Glutamatergic neuron (in vitro differentiated cells): Measurements from ENCODE around the gene RNF26. TPM values are rescaled to one million over a fixed set of nuclear protein-coding genes. Genes with fewer than 3 reads are reported as not detected.
A peak's percentile ranks its signal among the peaks of the same experiment; 100 is the strongest.

Source experiments
- DNase-seq: peaks from one replicate; pipeline ENCODE4 v3.0.0; 2022
- H3K27ac Mint-ChIP-seq: one replicate; pipeline ENCODE4 v1.8.0; 2020; ENCODE audit warnings: mild to moderate bottlenecking, mixed read lengths, inconsistent platforms; ENCODE audit not compliant: unreplicated experiment
- H3K27me3 Mint-ChIP-seq: one replicate; pipeline ENCODE4 v1.8.0; 2020; ENCODE audit warnings: mild to moderate bottlenecking, moderate library complexity, mixed read lengths, inconsistent platforms; ENCODE audit not compliant: unreplicated experiment
- H3K36me3 Mint-ChIP-seq: one replicate; pipeline ENCODE4 v1.8.0; 2020; ENCODE audit warnings: mild to moderate bottlenecking, mixed read lengths, inconsistent platforms; ENCODE audit not compliant: unreplicated experiment
- H3K4me1 Mint-ChIP-seq: one replicate; pipeline ENCODE4 v1.8.0; 2020; ENCODE audit warnings: mild to moderate bottlenecking, low read depth, mixed read lengths, inconsistent platforms; ENCODE audit not compliant: unreplicated experiment
- H3K4me3 Mint-ChIP-seq: one replicate; pipeline ENCODE4 v1.8.0; 2020; ENCODE audit warnings: mild to moderate bottlenecking, mixed read lengths, inconsistent platforms; ENCODE audit not compliant: unreplicated experiment
- H3K9me3 Mint-ChIP-seq: one replicate; pipeline ENCODE4 v1.8.0; 2020; ENCODE audit warnings: mild to moderate bottlenecking, moderate library complexity, mixed read lengths, inconsistent platforms; ENCODE audit not compliant: unreplicated experiment
- CTCF ChIP-seq: fragments of 200-600 bp; sonication (generic); IDR thresholded peaks from one replicate; pipeline ENCODE4 v1.5.0; 2021; ENCODE audit not compliant: partially characterized antibody, unreplicated experiment
- total RNA-seq: library from RNA; stranded (reverse); fragmentation: NEBNext Ultra II Directional; extraction: Animal tissue kit (Norgen Biotek cat#: 25700); gene quantifications from one replicate; pipeline ENCODE4 v1.2.1, GENCODE V29; 2021; ENCODE audit not compliant: unreplicated experiment

Gene RNF26
- total RNA-seq, 1 donor from 2014 or later: 20.6 TPM

GRCh38 chr11:119371778-119372182 lies 37.5 kb downstream of the RNF26 start:
- H3K4me1 Mint-ChIP-seq: peaks cover 41% of the 10 kb centered on the region
- H3K9me3 Mint-ChIP-seq: no peaks in the 10 kb centered on the region
- no peaks in the 10 kb centered on the region for H3K36me3 Mint-ChIP-seq
- TF ChIP-seq CTCF: no peak
- peaks cover 11% of the 10 kb centered on the region for H3K27me3 Mint-ChIP-seq
- H3K4me3 Mint-ChIP-seq: no peak overlapping the region
- DNase-seq: no peak
- H3K27ac Mint-ChIP-seq: no peak overlapping the region

GRCh38 chr11:119372260-119373058 lies 38.1 kb downstream of the RNF26 start:
- H3K27me3 Mint-ChIP-seq: peaks cover 11% of the 10 kb centered on the region
- no peak for TF ChIP-seq CTCF
- DNase-seq: no peak
- H3K9me3 Mint-ChIP-seq: no peaks in the 10 kb centered on the region
- H3K36me3 Mint-ChIP-seq: no peaks in the 10 kb centered on the region
- H3K4me3 Mint-ChIP-seq: no peak overlapping the region
- no peak overlapping the region for H3K27ac Mint-ChIP-seq
- H3K4me1 Mint-ChIP-seq: peaks cover 41% of the 10 kb centered on the region

GRCh38 chr11:119373059-119373920 lies 39.0 kb downstream of the RNF26 start:
- Mint-ChIP-seq H3K4me3 (no peak overlapping the region), H3K4me1 (peaks cover 34% of the 10 kb centered on the region), H3K36me3 (no peaks in the 10 kb centered on the region), H3K9me3 (no peaks in the 10 kb centered on the region), H3K27me3 (peaks cover 10% of the 10 kb centered on the region), H3K27ac (no peak overlapping the region)
- DNase-seq: no peak
- TF ChIP-seq CTCF: no peak

GRCh38 chr11:119373921-119374631 lies 39.7 kb downstream of the RNF26 start:
- no peaks in the 10 kb centered on the region for H3K36me3 Mint-ChIP-seq
- peak; percentile 90 for TF ChIP-seq CTCF
- peaks cover 32% of the 10 kb centered on the region for H3K4me1 Mint-ChIP-seq
- H3K4me3 Mint-ChIP-seq: no peak overlapping the region
- H3K27ac Mint-ChIP-seq: no peak overlapping the region
- DNase-seq: peak; percentile 92
- H3K9me3 Mint-ChIP-seq: no peaks in the 10 kb centered on the region
- peaks cover 10% of the 10 kb centered on the region for H3K27me3 Mint-ChIP-seq
